ENCODE measurements around the gene SEPTIN12.

The SEPTIN12 gene

DNA sequence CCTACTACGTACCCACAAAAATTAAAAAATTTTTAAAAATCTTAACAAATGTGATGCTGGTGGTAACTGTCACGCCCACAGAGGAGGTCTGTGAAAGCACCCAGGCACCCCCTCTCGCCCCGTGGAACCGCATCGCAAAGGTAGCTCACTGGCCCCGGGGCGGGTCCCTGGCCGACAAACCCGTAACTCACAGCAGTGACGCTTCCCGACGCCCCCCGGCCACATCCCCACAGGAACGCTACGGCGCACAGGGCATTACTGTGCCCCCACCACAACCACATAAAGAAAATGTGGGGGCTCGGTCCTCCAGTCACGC lies 54.4 kb downstream of the SEPTIN12 start:
- TF ChIP-seq, protein P1, sequence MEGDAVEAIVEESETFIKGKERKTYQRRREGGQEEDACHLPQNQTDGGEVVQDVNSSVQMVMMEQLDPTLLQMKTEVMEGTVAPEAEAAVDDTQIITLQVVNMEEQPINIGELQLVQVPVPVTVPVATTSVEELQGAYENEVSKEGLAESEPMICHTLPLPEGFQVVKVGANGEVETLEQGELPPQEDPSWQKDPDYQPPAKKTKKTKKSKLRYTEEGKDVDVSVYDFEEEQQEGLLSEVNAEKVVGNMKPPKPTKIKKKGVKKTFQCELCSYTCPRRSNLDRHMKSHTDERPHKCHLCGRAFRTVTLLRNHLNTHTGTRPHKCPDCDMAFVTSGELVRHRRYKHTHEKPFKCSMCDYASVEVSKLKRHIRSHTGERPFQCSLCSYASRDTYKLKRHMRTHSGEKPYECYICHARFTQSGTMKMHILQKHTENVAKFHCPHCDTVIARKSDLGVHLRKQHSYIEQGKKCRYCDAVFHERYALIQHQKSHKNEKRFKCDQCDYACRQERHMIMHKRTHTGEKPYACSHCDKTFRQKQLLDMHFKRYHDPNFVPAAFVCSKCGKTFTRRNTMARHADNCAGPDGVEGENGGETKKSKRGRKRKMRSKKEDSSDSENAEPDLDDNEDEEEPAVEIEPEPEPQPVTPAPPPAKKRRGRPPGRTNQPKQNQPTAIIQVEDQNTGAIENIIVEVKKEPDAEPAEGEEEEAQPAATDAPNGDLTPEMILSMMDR (IDR thresholded peaks at IDR 0.05; ENCODE audit: control extremely low read depth, extremely low read depth, low read depth, missing control alignments): no peak
- POLR2A ChIA-PET: interaction anchor here (0.6 to 1.6 kb wide), 4 partner anchors 8 to 103 kb away, joined by 3 to 8 read pairs (median 6); no protein-coding TSS in a partner anchor
- CTCF ChIA-PET: interaction anchor here (1.0 to 2.0 kb wide), 8 partner anchors 11 to 222 kb away, joined by 4 to 10 read pairs (median 6); no protein-coding TSS in a partner anchor
- DNase-seq (ENCODE audit: extremely low spot score): no peak

DNA sequence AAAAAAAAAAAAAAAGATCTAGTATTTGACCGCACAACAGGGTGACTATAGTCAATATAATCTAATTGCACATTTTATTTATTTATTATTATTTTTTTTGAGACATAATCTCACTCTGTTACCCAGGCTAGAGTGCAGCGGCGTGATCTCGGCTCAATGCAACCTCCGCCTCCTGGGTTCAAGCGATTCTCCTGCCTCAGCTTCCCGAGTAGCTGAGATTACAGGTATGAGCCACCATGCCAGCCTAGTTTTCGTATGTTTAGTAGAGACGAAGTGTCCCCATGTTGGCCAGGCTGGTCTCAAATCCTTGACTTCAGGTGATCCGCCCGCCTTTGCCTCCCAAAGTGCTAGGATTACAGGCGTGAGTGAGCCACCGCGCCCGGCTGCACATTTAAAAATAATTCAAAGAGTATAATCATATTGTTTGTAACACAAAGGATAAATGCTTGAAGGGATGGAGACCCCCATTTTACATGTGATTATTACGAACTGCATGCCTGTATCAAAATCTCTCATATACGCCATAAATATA lies 54.9 kb downstream of the SEPTIN12 start:
- TF ChIP-seq, protein P1 (IDR thresholded peaks at IDR 0.05; ENCODE audit: control extremely low read depth, extremely low read depth, low read depth, missing control alignments): no peak
- POLR2A ChIA-PET: interaction anchor here (1.4 kb wide), 1 partner anchor 7 kb away, joined by 8 read pairs; no protein-coding TSS in a partner anchor
- no peak for DNase-seq (ENCODE audit: extremely low spot score)
- CTCF ChIA-PET: interaction anchor here (2.0 kb wide), 1 partner anchor 24 kb away, joined by 5 read pairs; no protein-coding TSS in a partner anchor

DNA sequence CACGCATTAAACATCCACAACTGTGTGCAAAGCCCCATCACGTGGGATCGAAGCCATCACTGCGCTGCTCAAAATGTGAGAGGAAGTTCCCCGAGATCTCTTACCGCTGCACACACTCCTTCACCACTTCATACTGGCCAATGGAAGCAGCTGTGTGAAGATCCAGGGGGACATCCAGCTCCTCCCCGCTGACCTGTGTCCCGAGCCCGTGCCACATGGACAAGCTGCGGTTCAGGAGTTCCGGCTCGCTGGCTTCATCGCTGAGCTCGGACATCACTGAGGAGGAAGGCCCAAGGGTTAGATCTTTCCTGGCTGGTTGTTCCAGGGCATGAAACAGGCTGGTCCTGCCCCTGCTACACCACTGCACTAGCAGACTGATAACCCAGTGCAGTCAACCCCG lies 58.3 kb downstream of the SEPTIN12 start:
- ChIA-PET POLR2A (no interaction called here), CTCF (interaction anchor here (1.2 kb wide), 1 partner anchor 14 kb away, joined by 3 read pairs; no protein-coding TSS in a partner anchor)
- DNase-seq (ENCODE audit: extremely low spot score): no peak
- TF ChIP-seq, protein P1 (IDR thresholded peaks at IDR 0.05; ENCODE audit: control extremely low read depth, extremely low read depth, low read depth, missing control alignments): no peak

DNA sequence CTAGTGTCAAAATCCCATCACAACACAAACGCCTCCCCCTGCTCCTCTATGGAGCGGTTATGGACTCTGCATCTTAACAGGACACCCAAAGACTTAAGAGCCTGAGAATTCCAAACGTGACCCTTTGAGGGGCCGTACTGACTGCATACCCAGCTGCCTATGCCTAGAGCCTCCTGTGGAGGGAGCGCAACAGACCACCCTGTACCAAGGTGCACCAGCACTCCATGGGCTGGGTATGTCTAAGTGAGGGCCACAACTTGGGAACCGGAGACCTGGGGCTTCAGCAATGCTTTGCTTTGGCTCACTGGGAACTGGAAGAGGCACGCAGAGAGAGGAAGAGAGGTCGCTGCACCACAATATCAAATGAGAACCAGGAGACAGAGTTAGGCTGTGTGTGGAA lies 59.5 kb downstream of the SEPTIN12 start:
- POLR2A ChIA-PET: no interaction called here

More for the DNA sequence above, 59.5 kb downstream of the SEPTIN12 start:
- TF ChIP-seq, protein P1 (IDR thresholded peaks at IDR 0.05; ENCODE audit: control extremely low read depth, extremely low read depth, low read depth, missing control alignments): no peak
- no peak for DNase-seq (ENCODE audit: extremely low spot score)
- CTCF ChIA-PET: no interaction called here

Data from GM10248 (cell line).